GM12878 (cell line): Measurements from ENCODE around the gene TNP2.

Experiments used
- ATF3 ChIP-seq: IDR thresholded peaks from 2 replicates; pipeline ENCODE4 v1.6.1; 2011; ENCODE audit warnings: low read depth, mild to moderate bottlenecking, low read length, moderate library complexity, borderline replicate concordance; ENCODE audit errors: extremely low read depth
- CTCF ChIP-seq, 3 experiments: IDR thresholded peaks in 2 of 3; conservative IDR thresholded peaks in 1 of 3; 2 replicates each; pipeline ENCODE4 v1.5.1; 2011; ENCODE audit warnings: low read depth in 3 of 3, low read length in 3 of 3, mild to moderate bottlenecking in 3 of 3, control low read depth in 2 of 3, moderate library complexity in 2 of 3, inconsistent platforms in 1 of 3, mixed read lengths in 1 of 3; ENCODE audit not compliant: control insufficient read depth in 2 of 3, insufficient read depth in 1 of 3; ENCODE audit errors: extremely low read depth in 1 of 3
- FOS ChIP-seq: IDR thresholded peaks from 3 replicates; pipeline ENCODE4 v1.6.1; 2011; ENCODE audit warnings: borderline replicate concordance; ENCODE audit not compliant: insufficient read length; ENCODE audit errors: extremely low read depth
- POLR2AphosphoS5 ChIP-seq: IDR thresholded peaks from 2 replicates; pipeline ENCODE4 v1.6.1; 2011; ENCODE audit warnings: mild to moderate bottlenecking, low read length, inconsistent platforms
- ZNF24 ChIP-seq: fragments of 450-650 bp; IDR thresholded peaks from 2 replicates; pipeline ENCODE4 v1.6.1; 2017; ENCODE audit warnings: antibody characterized with exemption, mild to moderate bottlenecking

DNA sequence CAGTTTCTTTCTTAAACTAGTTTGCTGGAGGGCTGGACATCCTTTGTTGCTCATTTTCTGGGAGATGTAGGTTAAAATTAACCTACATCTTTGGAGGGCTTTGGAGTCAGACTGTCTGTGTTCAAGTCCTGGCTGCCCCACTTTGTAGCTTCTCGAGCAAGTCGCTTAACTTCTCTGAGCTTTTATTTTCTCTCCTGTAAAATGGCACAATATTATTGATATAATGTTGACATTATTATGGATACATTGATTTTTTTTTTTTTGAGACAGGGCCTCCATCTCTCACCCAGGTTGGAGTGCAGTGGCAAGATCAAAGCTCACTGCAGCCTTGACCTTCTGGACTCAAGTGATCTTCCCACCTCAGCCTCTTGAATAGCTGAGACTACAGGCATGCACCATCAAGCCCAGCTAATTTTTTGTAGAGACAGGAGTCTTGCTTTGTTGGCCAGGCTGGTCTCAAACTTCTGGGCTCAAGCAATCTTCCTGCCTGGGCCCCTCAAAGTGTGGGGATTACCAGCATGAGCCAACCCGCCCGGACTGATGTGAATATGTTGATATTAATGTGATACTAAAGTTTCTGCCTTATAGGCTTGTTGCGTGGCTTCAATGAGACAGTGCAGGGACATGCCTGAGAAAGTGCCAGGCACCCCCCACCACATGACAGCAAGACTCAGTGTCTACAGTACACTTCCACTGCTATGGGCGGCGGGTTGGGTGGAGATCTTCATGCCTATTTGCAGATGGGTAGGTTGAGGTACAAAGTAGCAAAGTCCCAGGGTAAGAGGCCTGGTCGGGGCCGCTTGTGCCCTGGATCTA is 44.6 kb upstream of the TNP2 start:
- TF ChIP-seq POLR2AphosphoS5 (no peak), CTCF (IDR thresholded peaks at IDR 0.05 in 2 of 3, conservative IDR thresholded peaks at IDR 0.05 in 1 of 3; ENCODE audit: control insufficient read depth in 2 of 3, extremely low read depth in 1 of 3, insufficient read depth in 1 of 3, low read depth in 3 of 3, low read length in 3 of 3) (no peak), ATF3 (no peak), ZNF24 (no peak), FOS (no peak)
